Mesodermal cell (in vitro differentiated cells): ENCODE results near the gene MKNK2.

ENCODE experiments used
- H3K27ac ChIP-seq: 2 replicates; pipeline ENCODE4 v1.7.0; 2013; ENCODE audit warnings: mild to moderate bottlenecking, low read depth, low read length, moderate library complexity; ENCODE audit not compliant: severe bottlenecking
- H3K36me3 ChIP-seq: 2 replicates; pipeline ENCODE4 v1.7.1; 2013; ENCODE audit warnings: mild to moderate bottlenecking, low read length, moderate library complexity; ENCODE audit not compliant: control insufficient read depth, insufficient read depth
- H3K4me1 ChIP-seq: one replicate; pipeline ENCODE4 v1.7.1; 2013; ENCODE audit warnings: mild to moderate bottlenecking, low read length; ENCODE audit not compliant: insufficient read depth, control insufficient read depth, poor library complexity, severe bottlenecking
- H3K4me3 ChIP-seq: 2 replicates; pipeline ENCODE4 v1.7.0; 2013; ENCODE audit warnings: low read length, control low read depth, mild to moderate bottlenecking; ENCODE audit not compliant: insufficient read depth, poor library complexity, severe bottlenecking; ENCODE audit errors: extremely low read depth
- H3K9me3 ChIP-seq: 2 replicates; pipeline ENCODE4 v1.7.1; 2013; ENCODE audit warnings: mild to moderate bottlenecking, low read length, moderate library complexity; ENCODE audit not compliant: control insufficient read depth
- WGBS, 2 experiments: methylation state at CpG; one replicate each; pipeline ENCODE4 v1.1.5; 2013; ENCODE audit warnings: missing lambda C conversion rate in 2 of 2; ENCODE audit not compliant: insufficient coverage in 2 of 2; 5-methylcytosine and 5-hydroxymethylcytosine counted together

MKNK2 gene

DNA sequence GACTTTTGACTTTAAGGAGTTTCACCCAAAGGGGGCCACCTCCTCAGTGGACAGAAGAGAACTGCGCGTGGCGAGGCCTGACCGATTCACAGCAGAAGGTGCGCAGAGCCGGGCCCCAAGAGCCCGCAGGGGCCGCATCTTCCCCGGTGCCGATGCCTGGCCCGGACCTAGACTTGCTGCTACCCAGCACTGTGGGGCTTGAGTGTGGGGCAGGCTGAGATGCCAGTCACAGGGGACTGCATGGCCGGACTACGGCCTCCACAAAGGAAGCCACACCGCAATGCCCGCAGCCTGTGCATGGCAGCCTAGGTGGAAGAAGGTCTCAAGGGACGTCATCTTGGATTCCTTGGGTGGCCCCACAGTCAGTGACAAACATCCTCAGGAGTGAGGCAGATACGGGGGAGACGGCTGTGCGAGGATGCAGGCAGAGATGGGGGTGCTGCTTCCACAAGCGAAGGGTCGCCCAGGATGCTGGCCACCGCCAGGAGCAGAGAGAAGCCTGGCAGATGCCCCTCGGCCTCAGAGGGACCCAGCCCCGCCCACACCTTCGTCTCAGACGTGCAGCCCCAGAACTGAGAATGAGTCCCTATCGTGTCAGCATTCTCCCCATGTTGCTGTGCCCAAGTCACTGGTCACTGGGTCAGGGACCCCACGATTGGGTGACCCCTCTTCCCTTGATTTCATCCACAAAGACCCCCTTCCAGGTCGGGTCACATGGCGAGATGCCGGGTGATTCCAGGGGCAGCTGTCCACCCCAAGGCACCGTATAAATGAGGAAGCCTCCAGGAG is 28.2 kb upstream of the MKNK2 start:
- Histone ChIP-seq H3K9me3 (no peaks in the 10 kb centered on the region), H3K4me1 (no peaks in the 10 kb centered on the region), H3K4me3 (no peak overlapping the region), H3K36me3 (peaks cover 77% of the 10 kb centered on the region), H3K27ac (no peak overlapping the region)
- 95 to 97% methylated on average over 32 of the region's 32 CpGs for WGBS, 2 experiments

DNA sequence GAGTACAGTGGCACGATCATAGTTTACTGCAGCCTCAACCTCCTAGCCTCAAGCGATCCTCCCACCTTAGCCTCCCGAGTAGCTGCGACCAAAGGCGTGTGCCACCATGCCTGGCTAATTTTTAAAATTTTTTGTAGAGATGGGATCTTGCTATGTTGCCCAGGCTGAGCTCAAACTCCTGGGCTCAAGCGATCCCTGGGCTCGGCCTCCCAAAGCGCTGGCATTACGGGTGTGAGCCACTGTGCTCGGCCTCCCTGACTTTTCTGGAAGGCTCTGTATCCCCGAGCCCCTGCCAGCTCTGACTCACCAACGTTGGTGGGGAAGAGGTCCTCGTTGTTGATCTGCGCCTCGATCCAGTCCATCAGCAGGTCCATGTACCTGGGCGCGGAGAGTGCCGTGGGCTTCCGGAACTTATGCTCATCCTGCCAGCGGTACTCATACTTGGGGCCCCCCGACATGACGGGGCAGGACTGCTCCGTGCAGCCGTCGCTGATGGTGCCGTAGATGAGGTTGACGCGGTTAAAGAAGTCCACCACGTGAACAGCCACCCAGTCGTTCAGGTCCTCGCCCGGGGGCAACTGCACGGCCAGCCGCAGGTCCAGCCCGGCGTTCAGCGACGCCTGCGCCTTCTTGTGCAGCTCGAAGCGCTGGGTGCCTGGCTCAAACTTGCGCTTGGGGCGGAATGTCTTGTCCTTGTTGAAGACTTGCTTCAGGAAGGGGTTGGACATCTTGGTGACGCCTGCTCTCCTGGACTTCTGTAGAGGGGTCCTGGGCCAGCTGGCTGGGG is 27.0 kb upstream of the MKNK2 start:
- H3K9me3 ChIP-seq = no peaks in the 10 kb centered on the region
- WGBS, 2 experiments = 96 to 97% methylated on average over 42 to 43 of the region's 44 CpGs
- H3K4me3 ChIP-seq = no peak overlapping the region
- no peak overlapping the region for H3K27ac ChIP-seq
- peaks cover 76% of the 10 kb centered on the region for H3K36me3 ChIP-seq
- H3K4me1 ChIP-seq = no peaks in the 10 kb centered on the region

DNA sequence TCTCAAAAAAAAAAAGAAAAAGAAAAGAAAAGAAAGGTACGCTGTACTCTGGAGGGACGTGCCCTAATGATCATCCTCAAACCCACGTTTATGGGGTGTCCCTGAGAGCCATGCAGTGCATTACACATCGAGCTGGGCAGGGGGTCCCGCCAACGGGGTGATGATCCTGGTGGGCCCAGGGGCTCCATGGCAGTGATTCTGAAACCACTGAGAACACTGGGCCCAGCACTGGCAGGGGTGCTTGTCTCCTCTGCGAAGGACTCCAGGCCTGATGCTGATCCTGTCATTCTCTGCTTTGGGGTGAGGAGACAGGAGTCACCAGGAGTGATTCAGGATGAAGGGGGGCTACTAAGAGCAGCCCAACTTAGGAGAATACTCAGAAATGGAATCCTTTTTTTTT is 26.4 kb upstream of the MKNK2 start:
- no peak overlapping the region for H3K27ac ChIP-seq
- WGBS, 2 experiments = 97 to 98% methylated on average over 7 of the region's 7 CpGs
- H3K9me3 ChIP-seq = no peaks in the 10 kb centered on the region
- no peak overlapping the region for H3K4me3 ChIP-seq
- H3K36me3 ChIP-seq = peaks cover 80% of the 10 kb centered on the region
- no peaks in the 10 kb centered on the region for H3K4me1 ChIP-seq

DNA sequence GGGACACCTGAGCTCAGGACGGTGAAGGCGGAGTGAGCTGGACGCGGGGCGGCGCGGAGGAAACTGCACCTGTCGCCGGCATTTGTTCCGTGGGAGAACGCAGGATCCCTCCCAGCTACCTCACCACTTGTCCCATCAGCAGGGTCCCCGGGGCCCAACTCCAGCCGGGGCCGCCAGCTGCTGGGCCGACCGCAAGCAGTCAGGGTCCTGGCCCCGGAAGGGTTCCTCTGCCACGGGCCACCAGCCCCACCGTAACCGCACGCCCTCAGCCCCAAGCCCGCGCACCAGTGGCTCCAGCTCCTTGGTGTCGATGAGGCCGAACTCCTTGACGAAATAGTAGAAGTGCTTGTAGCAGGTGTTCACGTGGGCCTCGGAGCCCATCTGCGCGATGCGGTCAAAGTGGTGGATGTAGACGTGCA is 25.5 kb upstream of the MKNK2 start:
- Histone ChIP-seq H3K4me3 (no peak overlapping the region), H3K9me3 (no peaks in the 10 kb centered on the region), H3K36me3 (peaks cover 78% of the 10 kb centered on the region), H3K27ac (no peak overlapping the region), H3K4me1 (no peaks in the 10 kb centered on the region)
- WGBS, 2 experiments = 97 to 98% methylated on average over 31 to 32 of the region's 32 CpGs

DNA sequence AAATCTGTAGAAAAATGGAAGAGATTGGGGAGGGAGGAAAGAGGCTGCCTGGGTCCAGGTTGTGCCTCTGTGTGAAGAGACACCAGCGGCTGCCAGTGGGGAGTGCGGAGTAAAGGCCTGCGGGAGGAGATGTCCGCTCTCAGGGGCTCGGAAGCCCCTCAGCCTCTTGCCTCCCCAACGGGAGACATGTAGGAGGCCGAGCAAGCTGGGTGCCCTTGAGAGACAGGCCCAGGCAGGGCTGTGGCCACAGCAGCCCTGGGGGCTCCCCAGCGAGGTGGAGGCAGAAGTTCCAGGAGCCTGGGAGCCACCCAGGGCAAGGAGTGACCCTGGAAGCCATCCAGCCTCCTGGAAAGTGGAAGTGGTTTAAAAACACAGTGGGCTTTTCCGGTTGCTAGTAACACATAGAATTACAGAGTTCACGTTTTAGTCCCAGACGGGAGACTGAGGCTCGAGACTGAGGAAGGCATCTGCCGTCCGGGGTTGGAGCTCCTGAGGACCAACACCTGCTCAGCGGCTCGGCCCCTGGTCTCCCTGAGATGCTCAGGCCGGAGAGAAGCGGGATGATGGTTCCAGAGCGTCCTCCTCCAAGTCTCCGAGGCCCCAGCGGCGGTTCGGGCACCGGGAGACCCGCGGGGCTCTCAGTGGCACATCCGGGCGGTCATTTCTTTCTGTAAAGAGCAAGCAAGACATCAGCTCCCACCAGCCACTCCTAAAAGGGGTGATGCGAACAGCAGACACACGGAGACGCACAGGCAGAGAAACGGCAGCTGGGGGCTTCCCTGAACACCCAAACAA is 21.9 kb upstream of the MKNK2 start:
- 95 to 97% methylated on average over 24 to 32 of the region's 32 CpGs for WGBS, 2 experiments
- Histone ChIP-seq H3K27ac (no peak overlapping the region), H3K4me3 (no peak overlapping the region), H3K36me3 (peaks cover 55% of the 10 kb centered on the region), H3K9me3 (no peaks in the 10 kb centered on the region), H3K4me1 (no peaks in the 10 kb centered on the region)

DNA sequence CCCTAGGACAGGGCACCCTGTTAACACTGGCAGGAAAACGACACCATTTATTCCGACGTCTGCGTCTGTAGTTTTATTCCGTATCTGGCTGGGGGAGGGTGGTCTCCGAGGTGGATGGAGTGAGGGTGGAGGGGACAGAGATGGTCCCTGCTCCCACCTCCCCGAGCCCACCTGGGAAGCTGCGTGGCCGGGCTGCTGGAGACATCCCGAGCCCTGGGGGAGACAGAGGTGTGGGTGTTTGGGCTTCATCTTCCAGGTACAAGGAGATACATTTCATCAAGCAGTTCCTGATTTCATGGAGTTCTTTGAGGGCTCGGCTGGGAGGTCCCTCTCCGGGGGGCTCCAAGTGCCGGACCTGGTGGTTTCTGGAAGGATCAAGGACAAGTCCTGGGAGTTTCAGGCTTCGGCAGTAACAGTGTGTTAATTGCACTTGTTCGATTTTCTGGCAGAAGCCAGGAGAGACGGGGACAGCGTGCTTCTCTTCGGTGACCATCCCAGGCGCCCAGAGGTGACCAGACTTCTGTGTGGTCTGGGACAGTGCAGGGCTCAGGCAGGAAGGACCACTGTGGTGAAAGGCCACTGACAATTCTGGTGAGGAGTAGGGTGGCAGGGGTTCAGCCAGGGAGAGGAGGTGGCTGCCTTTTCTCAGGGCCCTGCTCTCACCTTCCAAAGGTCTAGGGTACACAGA is 20.1 kb upstream of the MKNK2 start:
- H3K9me3 ChIP-seq = no peaks in the 10 kb centered on the region
- H3K4me3 ChIP-seq = no peak overlapping the region
- no peaks in the 10 kb centered on the region for H3K4me1 ChIP-seq
- no peak overlapping the region for H3K27ac ChIP-seq
- peaks cover 38% of the 10 kb centered on the region for H3K36me3 ChIP-seq
- 94 to 98% methylated on average over 16 to 17 of the region's 19 CpGs for WGBS, 2 experiments

DNA sequence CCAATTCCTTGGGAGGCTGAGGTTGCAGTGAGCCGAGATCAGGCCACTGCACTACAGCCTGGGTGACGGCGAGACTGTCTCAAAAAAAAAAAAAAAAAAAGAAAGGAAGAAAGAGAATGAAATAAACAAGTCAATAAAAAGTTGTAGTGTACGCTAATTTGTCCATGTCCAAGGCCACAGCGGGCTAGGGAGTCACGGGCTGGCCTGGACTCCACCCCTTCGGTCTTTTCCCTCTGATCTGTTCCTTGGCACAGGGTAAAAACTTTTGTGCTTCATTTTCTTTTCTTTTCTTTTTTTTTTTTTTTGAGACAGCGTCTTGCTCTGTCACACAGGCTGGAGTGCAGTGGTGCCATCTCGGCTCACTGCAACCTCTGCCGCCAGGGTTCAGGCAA is 19.4 kb upstream of the MKNK2 start:
- no peaks in the 10 kb centered on the region for H3K9me3 ChIP-seq
- peaks cover 35% of the 10 kb centered on the region for H3K36me3 ChIP-seq
- H3K4me3 ChIP-seq = no peak overlapping the region
- H3K4me1 ChIP-seq = no peaks in the 10 kb centered on the region
- WGBS, 2 experiments = 92 to 95% methylated on average over 5 to 7 of the region's 10 CpGs
- H3K27ac ChIP-seq = no peak overlapping the region

DNA sequence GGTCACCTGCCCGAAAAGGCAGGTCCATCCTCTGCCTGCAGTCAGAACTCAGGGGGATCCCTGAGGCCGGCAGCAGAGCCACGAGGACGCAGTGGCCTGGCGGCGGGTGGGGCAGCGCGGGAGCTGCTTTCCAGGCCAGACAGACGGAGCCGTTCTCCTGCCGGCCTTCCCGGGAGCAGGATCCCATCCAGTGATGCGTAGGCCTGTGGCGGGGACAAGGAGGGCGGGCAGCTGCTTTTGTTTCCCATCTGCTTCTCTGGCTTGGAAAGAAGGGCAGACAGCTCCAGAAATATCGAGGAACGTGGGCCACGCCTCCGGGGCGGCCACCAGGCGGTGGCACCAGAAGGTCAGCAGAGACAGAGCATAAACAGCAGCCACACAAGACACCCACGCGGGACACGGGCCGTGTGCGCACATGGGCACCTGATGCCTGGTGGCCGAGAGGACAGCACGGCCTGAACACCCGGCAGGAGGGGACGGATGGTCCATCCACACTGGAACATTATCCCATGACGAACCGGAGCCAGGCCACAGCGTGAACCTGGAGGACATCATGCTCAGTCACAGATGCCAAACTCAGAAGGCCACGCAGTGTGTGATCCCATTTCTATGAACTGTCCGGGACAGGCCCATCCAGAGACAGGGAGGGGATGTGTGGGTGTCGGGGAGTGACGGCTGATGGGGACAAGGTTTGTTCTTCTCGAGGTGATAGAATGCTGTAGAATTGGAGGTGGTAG is 13.9 kb upstream of the MKNK2 start:
- H3K4me3 ChIP-seq = no peak overlapping the region
- H3K36me3 ChIP-seq = no peaks in the 10 kb centered on the region
- no peaks in the 10 kb centered on the region for H3K9me3 ChIP-seq
- WGBS, 2 experiments = 91 to 96% methylated on average over 35 to 38 of the region's 38 CpGs
- peak overlapping the region; percentile 41 for H3K27ac ChIP-seq
- peaks cover 14% of the 10 kb centered on the region for H3K4me1 ChIP-seq

DNA sequence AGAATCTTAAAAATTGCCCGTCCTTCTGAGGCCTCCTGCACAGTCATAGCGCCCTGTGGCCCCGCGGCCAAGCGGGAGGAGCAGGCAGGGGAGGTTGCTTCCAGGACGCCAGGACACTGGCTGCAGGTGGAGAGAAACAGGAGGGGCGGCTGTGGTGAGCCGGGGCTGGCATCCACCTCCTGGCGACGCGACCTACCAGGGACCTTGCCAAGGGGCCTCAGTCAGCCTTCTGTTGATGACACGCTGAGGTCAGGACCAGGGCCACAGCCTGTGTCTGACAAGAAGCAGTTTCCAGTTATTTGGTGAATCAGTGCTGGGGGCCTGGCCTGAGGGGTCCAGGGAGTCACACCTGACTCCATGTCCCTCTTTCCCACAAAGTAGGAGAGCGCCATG is 13.3 kb upstream of the MKNK2 start:
- 92 to 94% methylated on average over 11 to 12 of the region's 13 CpGs for WGBS, 2 experiments
- Histone ChIP-seq H3K4me3 (no peak overlapping the region), H3K4me1 (peaks cover 20% of the 10 kb centered on the region), H3K36me3 (no peaks in the 10 kb centered on the region), H3K27ac (no peak overlapping the region), H3K9me3 (no peaks in the 10 kb centered on the region)

DNA sequence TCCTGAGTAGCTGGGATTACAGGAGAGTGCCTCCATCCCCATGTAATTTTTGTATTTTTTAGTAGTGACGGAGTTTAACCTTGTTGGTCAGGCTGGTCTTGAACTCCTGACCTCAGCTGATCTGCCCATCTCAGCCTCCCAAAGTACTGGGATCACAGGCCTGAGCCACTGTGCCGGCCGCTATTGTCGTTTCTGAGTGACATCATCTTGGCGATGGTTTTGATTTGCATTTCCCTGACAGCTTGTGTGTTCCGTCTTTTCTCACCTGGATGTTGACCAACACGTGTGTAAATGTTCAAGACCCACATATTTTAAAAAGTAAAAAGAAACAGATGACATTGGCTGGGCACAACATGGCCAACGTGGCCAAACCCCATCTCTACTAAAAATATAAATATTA is 12.8 kb upstream of the MKNK2 start:
- no peak overlapping the region for H3K27ac ChIP-seq
- no peaks in the 10 kb centered on the region for H3K9me3 ChIP-seq
- peaks cover 25% of the 10 kb centered on the region for H3K4me1 ChIP-seq
- no peak overlapping the region for H3K4me3 ChIP-seq
- H3K36me3 ChIP-seq = no peaks in the 10 kb centered on the region
- WGBS, 2 experiments = 95 to 97% methylated on average over 6 of the region's 8 CpGs
